PC-9 (cell line): ENCODE results near the gene CADM2. TPM values are rescaled to one million over a fixed set of nuclear protein-coding genes. Genes with fewer than 3 reads are reported as not detected.

Experiments
- BruUV-seq: library from RNA; stranded (reverse); fragments of 400-500 nt; replicated peaks from 2 replicates; lab custom pipeline; 2021; lab: Mats Ljungman, UMichigan
- CTCF ChIA-PET: fragments of 300-600 bp; sonication (Branson Sonifier 250); formaldehyde crosslinking; loops from one replicate; lab custom pipeline; 2022; ENCODE audit warnings: antibody characterized with exemption; lab: Charles Lee
- POLR2A ChIA-PET: fragments of 300-600 bp; sonication (Branson Sonifier 250); formaldehyde crosslinking; loops from one replicate; lab custom pipeline; 2022; ENCODE audit warnings: antibody characterized with exemption; ENCODE audit not compliant: unreplicated experiment; lab: Charles Lee
- DNase-seq, 2 experiments: peaks; one replicate each; pipeline versions ENCODE4 v3.0.0 to v3.0.0-alpha.2; 2015 to 2022; ENCODE audit warnings: mixed read lengths in 1 of 2
- H2AFZ ChIP-seq: fragments of 200-600 bp; sonication (generic); 2 replicates; pipeline ENCODE4 v1.8.1; 2017; ENCODE audit warnings: antibody characterized with exemption
- H3F3A ChIP-seq: fragments of 200-600 bp; sonication (generic); 2 replicates; pipeline ENCODE4 v1.8.1; 2017; ENCODE audit warnings: antibody characterized with exemption, mild to moderate bottlenecking, low read depth; ENCODE audit not compliant: insufficient read depth
- H3K27ac ChIP-seq: fragments of 200-600 bp; sonication (generic); 2 replicates; pipeline ENCODE4 v1.6.1; 2016; ENCODE audit warnings: mixed run types
- H3K27me3 ChIP-seq: fragments of 200-600 bp; sonication (generic); 2 replicates; pipeline ENCODE4 v1.6.1; 2016; ENCODE audit warnings: low read depth, mixed run types; ENCODE audit not compliant: insufficient read depth
- H3K36me3 ChIP-seq: fragments of 200-600 bp; sonication (generic); 2 replicates; pipeline ENCODE4 v1.6.1; 2016; ENCODE audit warnings: low read depth, mixed run types
- H3K4me1 ChIP-seq: fragments of 200-600 bp; sonication (generic); replicated peaks from 2 replicates; pipeline ENCODE4 v1.6.1; 2016; ENCODE audit warnings: mixed run types; ENCODE audit not compliant: insufficient read depth
- H3K4me2 ChIP-seq: fragments of 200-600 bp; sonication (generic); 2 replicates; pipeline ENCODE4 v1.6.1; 2017; ENCODE audit warnings: mixed run types
- H3K4me3 ChIP-seq: fragments of 200-600 bp; sonication (generic); 2 replicates; pipeline ENCODE4 v1.6.1; 2016; ENCODE audit warnings: mixed run types
- H3K79me2 ChIP-seq: fragments of 200-600 bp; sonication (generic); 2 replicates; pipeline ENCODE4 v1.6.1; 2017; ENCODE audit warnings: low read depth, mixed run types
- H3K9me2 ChIP-seq: fragments of 200-600 bp; sonication (generic); 2 replicates; pipeline ENCODE4 v1.8.1; 2017; ENCODE audit warnings: mild to moderate bottlenecking; ENCODE audit not compliant: insufficient read depth
- H3K9me3 ChIP-seq: fragments of 200-600 bp; sonication (generic); 2 replicates; pipeline ENCODE4 v1.8.1; 2016; ENCODE audit warnings: low read depth; ENCODE audit not compliant: insufficient read depth
- H4K20me1 ChIP-seq: fragments of 200-600 bp; sonication (generic); 2 replicates; pipeline ENCODE4 v1.8.1; 2017; ENCODE audit not compliant: insufficient read depth
- CTCF ChIP-seq: fragments of 200-600 bp; sonication (generic); conservative IDR thresholded peaks from 2 replicates; pipeline ENCODE4 v1.6.1; 2017; ENCODE audit warnings: mixed run types, antibody characterized with exemption, mild to moderate bottlenecking, moderate library complexity
- EZH2 ChIP-seq: fragments of 200-600 bp; sonication (generic); IDR thresholded peaks from 2 replicates; pipeline ENCODE4 v1.8.0; 2017; ENCODE audit warnings: antibody characterized with exemption, low read depth
- intact Hi-C: fragments of 100-400 bp; cut with micrococcal nuclease; formaldehyde crosslinking; loops from one replicate; pipeline ENCODE4 v1.10.0; 2022; ENCODE audit not compliant: unreplicated experiment
- total RNA-seq: library from RNA; stranded (reverse); gene quantifications from 2 replicates; pipeline ENCODE4 v1.2.3, GENCODE V29; 2021

The CADM2 gene
- total RNA-seq, 1 experiment from 2014 or later: 0.59 TPM

- POLR2A ChIA-PET: no interaction called here
- Histone ChIP-seq H3K4me3 (no peak overlapping the region), H2AFZ (no peak overlapping the region), H3K79me2 (no peaks in the 10 kb centered on the region), H3K9me3 (no peaks in the 10 kb centered on the region), H3F3A (no peaks in the 10 kb centered on the region), H3K4me2 (no peak overlapping the region), H3K27ac (no peak overlapping the region), H3K4me1 (no peaks in the 10 kb centered on the region), H3K27me3 (no peaks in the 10 kb centered on the region), H3K9me2 (no peaks in the 10 kb centered on the region; the same call in 1 of the 2 replicates), H3K36me3 (no peaks in the 10 kb centered on the region), H4K20me1 (no peaks in the 10 kb centered on the region)
- BruUV-seq: no TSS peak
- TF ChIP-seq EZH2: no peak
- no peak for TF ChIP-seq CTCF
- intact Hi-C loops: no loop called here
- DNase-seq: no peak
- CTCF ChIA-PET: no interaction called here
Measured at GRCh38 chr3:85603378-85603777, 644.6 kb downstream of the CADM2 start.

- Histone ChIP-seq H3K4me1 (no peaks in the 10 kb centered on the region), H3K27ac (no peak overlapping the region), H3K36me3 (no peaks in the 10 kb centered on the region), H2AFZ (no peak overlapping the region), H3K9me3 (no peaks in the 10 kb centered on the region), H4K20me1 (no peaks in the 10 kb centered on the region), H3K4me2 (no peak overlapping the region), H3K4me3 (no peak overlapping the region), H3F3A (no peaks in the 10 kb centered on the region), H3K79me2 (no peaks in the 10 kb centered on the region), H3K27me3 (no peaks in the 10 kb centered on the region), H3K9me2 (no peaks in the 10 kb centered on the region; the same call in 1 of the 2 replicates)
- POLR2A ChIA-PET: no interaction called here
- TF ChIP-seq CTCF (no peak), EZH2 (no peak)
- intact Hi-C loops: no loop called here
- no TSS peak for BruUV-seq
- DNase-seq: no peak
- CTCF ChIA-PET: no interaction called here
Measured at GRCh38 chr3:85604641-85605040, 645.9 kb downstream of the CADM2 start.

GRCh38 chr3:85605066-85605465, 646.3 kb downstream of the CADM2 start:
- Histone ChIP-seq H3K27me3 (no peaks in the 10 kb centered on the region), H4K20me1 (no peaks in the 10 kb centered on the region), H3K27ac (no peak overlapping the region), H3K9me3 (no peaks in the 10 kb centered on the region), H3K79me2 (no peaks in the 10 kb centered on the region), H3K36me3 (no peaks in the 10 kb centered on the region), H3K4me1 (no peaks in the 10 kb centered on the region), H3F3A (no peaks in the 10 kb centered on the region), H3K4me3 (no peak overlapping the region), H2AFZ (no peak overlapping the region), H3K4me2 (no peak overlapping the region), H3K9me2 (no peaks in the 10 kb centered on the region; the same call in 1 of the 2 replicates)
- intact Hi-C loops: no loop called here
- TF ChIP-seq CTCF: no peak
- POLR2A ChIA-PET: no interaction called here
- CTCF ChIA-PET: no interaction called here
- no peak for DNase-seq
- no TSS peak for BruUV-seq
